NCI-H1092 (cell line): ENCODE measurements around the gene TCF3.

Experiments
- DNase-seq: peaks from one replicate; lab custom pipeline; 2025; lab: John Stamatoyannopoulos, UW

The TCF3 gene

DNA sequence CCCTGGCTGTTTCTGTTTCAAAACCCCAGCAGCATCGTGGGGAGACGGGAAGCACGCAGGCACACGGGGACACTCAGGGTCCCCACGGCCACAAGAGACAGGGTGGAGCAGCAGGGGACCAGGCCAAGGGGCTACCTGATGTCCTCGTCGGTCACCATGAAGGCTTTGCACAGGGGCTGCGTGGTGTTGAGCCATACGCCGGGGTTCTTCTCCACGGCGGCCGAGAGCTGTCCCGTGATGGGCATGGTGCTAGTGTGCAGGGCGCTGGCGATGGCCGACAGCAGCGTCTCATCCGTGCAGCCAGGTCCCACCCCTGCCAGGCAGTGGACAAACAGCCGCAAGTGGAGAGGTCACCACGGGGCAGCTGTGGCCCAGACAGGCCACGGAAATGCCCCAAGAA is 71.5 kb downstream of the TCF3 start:
- DNase-seq, result no peak

GRCh38 chr19:1580382-1580781 is 72.0 kb downstream of the TCF3 start:
- DNase-seq, result no peak

GRCh38 chr19:1579222-1579621 is 73.2 kb downstream of the TCF3 start:
- no peak for DNase-seq

- DNase-seq, result no peak
Measured at GRCh38 chr19:1577929-1578618, 74.3 kb downstream of the TCF3 start.

DNA sequence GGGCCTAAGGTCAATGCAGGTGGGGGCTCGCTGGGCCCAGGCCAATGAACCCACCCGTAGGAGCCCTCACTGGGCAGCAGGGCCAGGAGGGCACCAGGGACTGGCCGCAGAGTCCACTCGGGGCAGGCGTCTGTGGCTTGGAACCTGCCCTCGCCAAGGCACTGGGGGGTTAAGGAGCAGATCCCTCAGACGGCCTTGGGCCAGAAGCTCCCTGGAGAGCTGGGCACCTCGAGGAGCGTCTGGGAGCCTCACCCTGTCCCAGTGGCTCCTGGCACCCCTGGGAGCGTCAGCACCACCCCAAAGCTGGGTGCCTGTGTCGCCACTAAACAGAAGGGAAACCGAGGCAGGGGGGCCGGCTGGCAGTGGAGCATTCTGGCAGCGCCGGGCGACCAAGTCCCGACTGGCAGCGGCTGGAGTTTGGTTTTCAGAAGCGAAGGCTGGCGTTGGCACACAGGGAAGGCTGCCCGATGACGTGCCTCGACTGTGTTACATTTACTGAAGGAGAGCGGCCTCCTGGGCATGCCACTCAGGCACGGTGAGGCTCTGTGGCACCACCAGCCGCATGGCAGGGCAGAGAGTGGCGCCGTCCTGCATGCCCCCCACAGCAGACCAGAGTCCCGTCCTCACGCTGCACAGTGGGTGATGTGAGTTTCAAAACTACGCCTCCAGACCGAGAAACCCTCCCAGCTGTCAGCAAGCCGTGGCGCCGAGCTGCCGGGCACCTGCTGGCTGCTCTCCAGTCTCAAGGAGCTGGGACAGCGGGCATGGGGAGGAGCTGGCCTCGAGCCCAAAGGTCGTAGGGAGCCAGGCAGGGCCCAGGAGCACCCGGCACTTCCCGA is 75.1 kb downstream of the TCF3 start:
- peak; percentile 75 for DNase-seq

GRCh38 chr19:1576242-1577089 is 75.9 kb downstream of the TCF3 start:
- DNase-seq, result no peak

DNA sequence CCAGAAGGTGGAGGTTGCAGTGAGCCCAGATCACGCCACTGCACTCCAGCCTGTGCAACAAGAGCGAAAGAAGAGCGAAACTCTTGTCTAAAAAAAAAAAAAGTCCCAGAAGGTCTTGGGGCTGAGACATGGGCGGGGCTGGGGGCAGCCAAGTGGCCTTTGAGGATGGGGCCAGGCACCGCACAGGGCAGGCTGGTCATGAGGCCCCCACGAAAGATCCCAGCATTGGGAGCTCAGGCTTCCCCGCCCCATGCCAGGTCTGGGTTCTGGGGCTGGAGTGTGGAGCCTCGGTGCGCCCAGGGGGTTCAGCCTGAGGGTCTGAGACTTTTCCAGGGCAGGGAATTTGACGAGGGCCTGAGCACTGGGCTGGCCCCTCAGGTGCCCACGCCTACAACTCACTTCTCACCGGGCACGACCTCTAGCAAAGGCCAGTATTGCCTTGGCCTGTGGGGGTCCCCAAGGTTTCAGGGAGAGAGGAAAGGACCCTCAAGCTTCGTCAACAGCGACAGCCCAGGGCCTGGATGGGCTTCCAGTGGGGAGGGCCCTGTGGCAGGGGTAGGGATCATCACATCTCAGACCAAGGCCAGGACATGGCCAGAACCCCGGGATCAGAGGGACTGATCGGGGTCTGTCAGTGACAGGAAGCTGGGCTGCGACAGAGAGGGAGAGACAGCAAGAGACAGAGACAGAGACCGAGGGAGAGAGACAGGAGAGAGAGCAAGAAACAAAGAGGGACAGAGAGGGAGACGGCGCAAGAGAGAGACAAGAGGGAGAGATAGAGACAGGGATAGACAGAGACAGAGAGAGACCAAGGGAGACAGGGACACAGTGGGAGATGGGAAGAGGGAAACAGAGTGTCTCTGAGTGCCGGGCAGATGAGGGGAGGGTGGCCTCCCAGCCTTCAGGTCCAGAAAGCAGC is 76.8 kb downstream of the TCF3 start:
- no peak for DNase-seq

DNA sequence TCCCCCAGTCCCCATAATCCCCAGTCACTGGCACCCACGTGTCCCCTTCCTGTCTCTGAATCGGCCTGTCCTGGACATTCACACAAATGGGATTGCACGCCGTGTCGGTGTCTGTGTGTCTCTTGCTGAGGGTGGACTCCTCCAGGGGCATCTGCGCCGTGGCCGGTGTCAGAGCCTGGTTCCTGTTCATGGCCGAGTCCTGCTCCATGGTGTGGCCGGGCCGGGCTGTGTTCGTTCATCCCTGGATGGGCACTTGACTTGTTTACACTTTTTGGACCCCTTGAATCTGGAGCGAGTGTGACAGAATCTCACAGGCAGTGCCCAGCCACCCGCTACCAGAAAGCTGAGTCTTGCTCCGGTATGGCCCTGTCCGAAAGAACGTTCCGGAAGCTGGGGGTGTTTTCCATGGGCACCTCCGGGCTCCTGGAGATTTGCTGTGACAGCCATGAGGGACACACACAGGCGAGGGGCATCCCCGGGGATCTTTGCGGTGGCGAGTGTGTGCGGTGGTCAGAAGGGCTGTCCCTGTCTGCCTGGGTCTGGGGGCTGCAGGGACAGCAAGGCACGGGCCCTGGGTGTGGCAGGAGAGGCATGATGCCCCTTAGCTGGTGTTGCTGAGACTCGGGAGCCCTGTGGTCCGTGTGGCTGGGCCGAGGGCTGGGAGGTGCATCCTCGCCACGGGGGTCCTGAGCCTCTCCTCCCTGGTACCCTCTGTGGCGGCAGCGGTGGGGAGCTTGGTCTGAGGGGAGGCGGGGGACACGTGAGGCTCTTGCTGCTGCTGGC is 77.9 kb downstream of the TCF3 start:
- DNase-seq, result no peak

- no peak for DNase-seq
Measured at GRCh38 chr19:1572795-1573194, 79.6 kb downstream of the TCF3 start.

DNA sequence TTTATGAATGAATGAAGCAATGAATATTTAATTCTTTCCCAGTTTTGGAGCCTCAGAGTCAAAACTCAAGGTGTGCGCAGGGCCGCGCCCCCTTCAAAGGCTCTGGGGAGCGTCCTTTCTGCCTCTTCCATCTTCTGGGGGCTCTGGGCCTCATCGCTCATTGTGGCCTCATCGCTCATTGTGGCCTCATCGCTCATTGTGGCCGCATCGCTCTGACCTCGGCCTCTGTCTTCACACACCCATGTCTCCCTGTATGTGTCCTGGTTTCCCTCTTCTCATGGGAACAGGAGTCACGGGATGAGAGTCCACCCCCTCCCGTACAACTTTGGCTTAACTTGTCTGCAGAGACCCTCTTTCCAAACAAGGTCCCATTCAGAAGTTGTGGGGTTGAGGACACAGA is 81.1 kb downstream of the TCF3 start:
- no peak for DNase-seq

- no peak for DNase-seq
Measured at GRCh38 chr19:1570836-1571235, 81.6 kb downstream of the TCF3 start.

DNA sequence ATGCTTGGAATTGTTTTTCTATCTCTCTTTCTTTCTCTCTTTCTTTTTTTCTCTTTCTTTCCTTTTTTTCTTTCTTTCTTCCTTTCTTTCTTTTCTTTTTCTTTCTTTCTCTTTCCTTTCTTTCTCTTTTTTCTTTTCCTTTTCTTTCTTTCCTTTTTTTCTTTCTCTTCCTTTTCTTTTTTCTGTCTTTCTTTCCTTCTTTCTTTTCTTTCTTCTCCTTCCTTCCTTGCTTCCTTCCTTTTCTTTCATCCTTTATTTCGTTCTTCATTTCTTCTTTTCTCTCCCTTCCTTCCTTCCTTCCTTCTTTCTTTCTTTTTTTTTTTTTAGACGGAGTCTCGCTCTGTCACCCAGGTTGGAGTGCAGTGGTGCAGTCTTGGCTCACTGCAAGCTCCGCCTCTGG is 82.4 kb downstream of the TCF3 start:
- DNase-seq, result no peak

DNA sequence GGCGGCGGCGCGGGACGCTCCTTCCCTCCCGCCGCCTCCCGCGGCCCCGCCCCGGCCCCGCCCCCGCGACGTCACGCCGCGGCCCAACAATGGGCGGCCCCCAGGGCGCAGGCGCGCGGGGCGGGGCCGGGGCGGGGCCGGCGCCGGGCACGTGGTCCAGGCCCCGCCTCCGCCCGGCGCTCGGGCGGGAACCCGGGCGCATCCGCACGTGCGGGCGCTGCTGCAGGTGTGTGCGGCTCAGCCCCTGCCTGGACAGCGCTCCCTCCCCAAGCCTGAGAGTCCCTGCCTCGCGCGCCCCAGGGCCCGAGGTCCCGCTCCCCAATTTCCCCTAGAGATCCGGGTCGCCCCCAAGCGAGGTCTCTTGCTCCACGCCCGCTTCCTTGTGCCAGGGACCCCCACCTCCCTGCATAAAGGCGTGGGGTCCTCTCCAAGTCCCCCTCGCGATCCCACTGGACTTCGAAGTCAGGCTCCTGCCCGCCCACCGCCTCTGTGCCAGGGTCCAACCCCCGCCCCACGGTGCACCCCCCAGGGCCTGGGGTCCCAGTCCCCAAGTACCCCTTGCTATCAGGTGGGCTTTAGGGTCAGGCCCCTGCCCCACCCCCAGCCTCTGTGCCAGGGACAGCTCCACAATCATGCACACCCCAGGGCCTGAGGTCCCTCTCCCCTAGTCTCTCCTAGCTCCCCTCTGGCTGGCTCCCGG is 83.9 kb downstream of the TCF3 start, which contains the start of gene MEX3D:
TSS of gene MEX3D (minus strand) at position 6 of the 700 bp plus-strand sequence. CDS start 267 bp downstream, outside the sequence.
- DNase-seq, result peak; percentile 56

DNA sequence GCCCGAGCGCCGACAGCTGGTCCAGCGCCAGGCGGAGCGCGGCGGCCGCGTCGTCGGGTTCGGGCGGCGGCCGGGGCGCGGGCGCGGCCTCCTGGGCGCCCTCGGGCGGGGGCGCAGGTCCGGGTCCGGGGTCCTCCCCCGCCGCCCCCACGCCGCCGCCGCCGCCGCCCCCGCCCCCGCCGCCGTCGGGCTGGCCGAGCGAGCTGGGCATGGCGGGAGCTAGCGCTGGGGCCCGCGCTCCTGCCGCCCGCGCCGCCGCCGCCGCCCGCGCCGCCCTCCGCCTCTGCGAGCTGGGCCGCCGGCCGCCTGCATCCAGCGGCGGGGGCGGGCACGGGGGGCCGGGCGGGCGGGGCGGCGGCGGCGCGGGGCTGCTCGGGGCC is 84.6 kb downstream of the TCF3 start:
- no peak for DNase-seq

DNA sequence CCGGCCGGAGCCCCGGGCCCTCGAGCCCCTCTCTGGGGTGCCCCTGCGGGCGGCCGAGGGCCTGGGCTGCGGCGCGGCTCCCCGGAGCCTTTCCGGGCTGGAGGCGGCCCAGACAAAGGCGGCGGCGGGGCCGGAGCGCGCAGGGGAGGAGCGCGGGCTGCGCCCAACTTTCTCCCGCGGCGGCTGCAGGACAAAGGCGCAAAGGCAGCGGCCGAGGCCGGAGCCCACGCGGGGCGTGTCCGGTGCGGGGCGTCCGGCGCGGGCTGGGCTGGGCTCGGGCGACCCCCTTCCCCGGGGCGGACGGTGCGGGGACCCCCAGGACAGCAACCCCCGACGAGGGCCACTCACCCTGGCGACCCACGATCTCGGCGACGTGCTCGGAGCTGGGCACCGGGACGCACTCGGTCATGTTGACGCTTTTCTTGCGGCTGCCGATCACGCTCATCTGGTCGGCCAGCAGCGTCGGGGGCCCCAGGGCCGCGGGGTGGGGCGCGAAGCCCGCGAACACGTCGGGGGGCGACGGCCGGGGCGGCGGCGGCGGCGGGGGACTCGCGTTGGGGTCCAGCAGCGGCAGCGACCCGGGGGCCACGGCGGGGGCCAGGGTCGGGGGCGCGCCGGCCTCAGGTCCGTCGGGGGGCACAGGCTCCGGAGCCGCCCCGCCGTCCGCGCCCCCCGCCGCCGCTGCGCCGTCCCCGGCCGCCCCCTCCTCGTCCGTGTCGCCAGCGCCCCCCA is 85.1 kb downstream of the TCF3 start:
- no peak for DNase-seq

GRCh38 chr19:1566392-1567115 is 85.9 kb downstream of the TCF3 start:
- DNase-seq, result peak; percentile 66

DNA sequence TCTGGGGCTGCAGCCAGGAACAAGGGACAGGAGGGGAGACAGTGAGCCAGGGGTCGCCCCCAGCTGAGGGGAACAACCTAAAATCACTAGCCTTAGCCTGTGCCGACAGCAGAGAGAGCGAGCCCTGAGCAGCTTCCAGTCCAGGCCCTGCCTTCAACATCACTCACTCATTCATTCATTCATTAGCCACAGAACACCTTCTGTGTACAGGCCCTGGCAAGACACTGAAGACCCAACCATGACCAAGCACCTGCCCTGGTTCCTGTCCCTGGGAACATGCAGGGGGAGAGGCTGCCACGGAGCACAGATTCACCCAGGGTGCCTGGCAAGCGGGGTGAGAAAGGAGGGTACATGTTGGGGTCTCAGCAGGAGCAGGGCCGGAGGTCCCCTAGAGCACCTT is 89.2 kb downstream of the TCF3 start:
- DNase-seq, result no peak

GRCh38 chr19:1561236-1561842 is 91.1 kb downstream of the TCF3 start:
- DNase-seq, result no peak
